HG02938 (cell line): ENCODE results near the gene PALD1.

ENCODE experiments used
- ATAC-seq: cut with Tn5 transposase; IDR thresholded peaks from one replicate; pipeline ENCODE4 v1.9.1; 2021; ENCODE audit warnings: mild to moderate bottlenecking, moderate library complexity; ENCODE audit not compliant: unreplicated experiment

The PALD1 gene

DNA sequence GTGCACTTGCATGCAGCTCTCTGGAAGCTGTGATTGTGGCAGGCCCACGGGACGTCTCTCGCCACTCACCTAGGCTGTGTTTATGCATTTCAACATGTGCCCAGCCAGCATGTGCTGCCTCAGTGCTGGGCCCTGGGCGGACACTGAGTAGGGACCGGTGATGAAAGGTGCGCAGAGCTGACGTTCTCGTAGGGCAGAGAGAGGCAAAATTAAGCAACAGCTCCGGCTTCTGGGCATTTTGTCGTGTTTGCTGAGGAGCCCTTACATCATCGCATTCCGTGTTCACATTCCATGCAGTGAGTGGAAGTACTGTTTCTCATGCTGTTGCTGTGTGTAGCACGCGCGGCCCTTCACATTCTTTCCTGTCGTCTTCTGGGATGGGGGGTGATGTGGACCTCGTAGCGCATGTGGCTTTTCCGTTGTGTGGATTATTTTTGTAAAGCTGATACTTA, 73.4 kb downstream of the PALD1 start:
- ATAC-seq = no peak

DNA sequence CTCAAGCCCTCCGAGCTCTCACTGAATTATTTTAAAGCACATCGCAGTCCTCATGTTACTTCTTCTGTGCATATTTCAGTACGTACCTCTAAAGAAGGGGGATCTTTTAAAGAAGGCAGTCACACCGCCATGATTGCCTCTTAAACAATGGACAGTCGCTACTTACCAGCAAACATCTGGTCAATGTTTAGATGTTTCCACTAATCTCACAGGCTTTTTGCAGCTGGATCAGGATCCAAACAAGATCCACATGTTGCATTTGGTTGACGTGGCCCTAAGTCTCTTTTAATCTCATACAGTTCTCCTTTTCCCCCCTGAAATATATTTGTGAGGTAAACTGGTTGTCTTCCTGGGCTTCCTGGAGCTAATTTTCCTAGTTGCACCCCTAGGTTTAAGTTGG, 74.0 kb downstream of the PALD1 start:
- no peak for ATAC-seq

DNA sequence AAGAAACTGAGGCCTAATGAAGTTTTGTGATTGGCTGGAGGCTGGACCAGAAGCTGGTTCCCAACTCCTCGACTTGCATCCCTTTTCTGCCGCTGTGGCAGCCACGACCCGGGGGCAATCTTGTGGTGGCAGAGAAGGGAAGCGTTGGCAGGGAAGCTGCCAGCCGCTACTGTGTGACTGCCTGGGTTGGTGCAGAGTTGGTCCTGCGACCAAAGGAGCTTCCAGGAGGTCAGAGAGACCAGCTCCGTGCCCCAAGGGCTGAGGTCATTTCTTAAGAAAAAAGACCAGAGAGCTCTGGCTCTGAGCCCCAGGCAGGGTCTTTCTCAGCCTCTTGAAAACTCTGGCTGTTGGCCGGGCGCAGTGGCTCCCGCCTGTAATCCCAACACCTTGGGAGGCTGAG, 76.8 kb downstream of the PALD1 start:
- ATAC-seq = no peak

DNA sequence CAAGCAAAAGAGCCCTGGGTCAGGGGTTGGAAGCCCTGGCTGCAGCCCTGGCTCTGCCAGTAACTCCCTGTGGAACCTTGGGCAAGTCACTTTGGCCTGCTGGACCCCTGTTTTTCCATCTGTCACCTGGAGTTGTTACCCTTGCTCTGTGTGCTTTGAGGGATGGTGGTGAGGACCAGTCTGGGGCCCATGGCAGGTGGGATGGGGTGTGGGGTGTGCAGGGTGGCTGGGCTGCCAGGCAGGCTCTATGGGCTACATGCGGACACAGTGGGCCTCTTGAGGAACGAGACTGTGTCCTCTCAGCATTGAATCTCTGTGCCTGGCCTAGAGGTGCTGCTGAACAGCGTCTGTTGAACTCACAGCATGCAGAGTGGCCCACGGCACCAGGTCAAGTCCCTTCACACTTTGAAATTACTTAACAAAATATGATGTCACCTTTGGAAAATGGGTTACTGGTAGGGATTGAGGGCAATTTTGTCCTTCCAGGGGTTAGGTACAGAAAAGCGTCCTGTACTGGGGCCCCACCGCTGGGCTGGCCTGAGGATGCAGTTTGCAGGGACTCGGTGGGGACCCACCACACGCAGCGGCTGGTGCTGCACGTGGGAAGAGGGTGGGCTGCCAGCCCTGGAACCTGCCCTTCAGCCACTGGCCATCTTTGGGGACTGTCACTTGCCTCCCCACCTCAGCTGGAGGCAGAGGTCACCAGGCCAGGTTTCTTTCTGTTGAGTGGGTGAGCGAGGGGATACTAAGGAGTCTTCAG, 78.7 kb downstream of the PALD1 start:
- ATAC-seq = no peak

DNA sequence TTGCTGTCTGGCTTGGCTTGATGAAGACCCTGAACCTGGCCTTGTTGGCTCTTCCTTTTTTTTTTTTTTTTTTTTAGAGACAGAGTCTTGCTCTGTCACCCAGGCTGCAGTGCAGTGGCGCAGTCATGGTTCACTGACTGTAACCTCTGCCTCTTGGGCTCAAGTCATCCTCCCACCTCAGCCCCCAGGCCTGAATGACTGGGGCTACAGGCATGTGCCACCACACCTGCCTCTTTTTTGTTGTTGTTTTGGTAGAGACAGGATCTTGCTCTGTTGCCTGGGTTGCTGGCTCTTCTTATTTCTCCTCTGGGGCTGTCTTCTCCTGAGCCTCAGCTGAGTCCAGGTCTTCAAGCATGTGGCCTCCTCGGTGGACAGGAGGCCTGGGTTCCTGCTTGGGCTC, 79.3 kb downstream of the PALD1 start:
- no peak for ATAC-seq

DNA sequence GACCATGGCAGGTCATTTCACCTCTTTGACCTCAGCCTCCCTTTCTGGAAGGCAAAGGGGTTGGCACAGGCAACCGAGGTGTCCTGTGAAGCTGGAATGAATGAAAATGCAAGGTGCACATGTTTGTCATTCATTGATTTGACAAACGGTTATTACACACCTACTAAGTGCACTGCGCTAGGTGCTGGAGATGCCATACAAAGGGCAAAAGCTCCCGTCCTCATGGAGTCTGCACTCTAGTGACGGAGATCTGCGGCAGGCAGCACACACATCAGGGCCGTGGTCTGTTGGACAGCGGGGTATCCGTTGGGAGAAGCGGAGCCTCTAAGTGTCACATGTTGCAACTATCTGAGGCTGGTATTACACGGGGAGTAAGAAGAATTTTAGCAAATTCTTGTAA, 79.7 kb downstream of the PALD1 start:
- ATAC-seq = no peak

DNA sequence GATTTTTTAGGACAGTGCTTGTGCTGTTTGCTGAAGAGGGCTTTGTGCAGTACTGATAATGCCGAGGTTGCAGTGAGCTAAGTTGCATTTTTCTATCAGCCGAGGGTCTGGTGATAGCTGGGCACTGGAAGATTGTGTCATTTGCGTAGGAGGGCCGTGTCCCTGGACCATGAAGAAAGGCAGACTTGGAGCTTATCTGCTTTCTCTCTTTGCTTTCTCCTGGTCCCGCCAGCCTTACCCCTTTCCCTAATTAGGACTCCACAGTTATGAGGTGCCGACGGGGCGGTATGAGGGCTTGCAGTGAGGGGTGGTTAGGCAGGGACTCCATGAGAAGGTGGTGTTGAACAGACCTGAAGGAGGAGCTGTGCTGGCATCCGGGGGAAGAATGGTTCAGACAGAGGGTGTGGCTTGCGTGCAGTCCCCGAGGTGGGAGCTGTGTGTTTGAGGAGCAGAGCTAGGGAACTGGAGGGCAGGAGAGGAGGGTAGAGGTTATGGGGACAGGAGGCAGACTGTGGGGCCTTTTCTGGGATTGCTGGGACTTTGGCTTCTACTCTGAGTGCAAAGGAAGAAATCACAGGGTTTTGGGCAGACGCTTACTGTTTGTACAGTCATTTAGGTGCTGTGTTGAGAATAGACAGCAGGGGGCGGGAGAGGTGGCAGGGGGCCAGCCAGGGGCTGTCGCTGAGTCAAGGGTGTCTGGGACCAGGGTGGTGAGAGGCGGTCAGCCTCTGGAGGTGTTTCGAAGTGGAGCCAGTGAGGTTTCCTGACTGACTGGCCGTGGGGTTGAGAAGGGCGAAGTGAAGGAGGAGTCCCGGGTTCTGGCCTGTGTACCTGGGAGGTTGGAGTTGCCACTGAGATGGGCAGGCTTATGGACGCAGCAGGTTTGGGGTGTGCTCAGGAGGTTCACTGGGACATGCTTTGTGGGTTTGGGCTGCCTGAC, 80.6 kb downstream of the PALD1 start:
- peak; percentile 52 for ATAC-seq

DNA sequence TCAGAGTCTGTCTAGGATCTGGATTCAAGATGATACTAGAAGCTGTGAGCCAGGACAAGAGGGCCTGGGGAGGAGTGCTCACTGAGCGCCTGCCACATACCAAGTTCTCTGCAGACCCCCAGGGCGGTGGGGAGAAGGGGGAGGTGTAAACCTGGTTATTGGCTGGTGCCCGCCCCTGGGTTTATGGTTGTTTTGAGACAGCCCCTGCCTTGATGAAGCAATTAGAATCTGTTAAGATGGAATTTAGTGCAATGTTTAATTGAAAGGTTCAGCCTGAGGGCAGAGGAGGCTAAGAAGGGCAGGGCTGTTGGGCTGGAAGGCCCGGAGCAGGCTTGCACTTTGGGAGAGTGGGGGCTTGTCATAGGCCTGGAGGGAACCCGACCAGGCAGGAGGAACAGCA, 81.3 kb downstream of the PALD1 start:
- no peak for ATAC-seq

DNA sequence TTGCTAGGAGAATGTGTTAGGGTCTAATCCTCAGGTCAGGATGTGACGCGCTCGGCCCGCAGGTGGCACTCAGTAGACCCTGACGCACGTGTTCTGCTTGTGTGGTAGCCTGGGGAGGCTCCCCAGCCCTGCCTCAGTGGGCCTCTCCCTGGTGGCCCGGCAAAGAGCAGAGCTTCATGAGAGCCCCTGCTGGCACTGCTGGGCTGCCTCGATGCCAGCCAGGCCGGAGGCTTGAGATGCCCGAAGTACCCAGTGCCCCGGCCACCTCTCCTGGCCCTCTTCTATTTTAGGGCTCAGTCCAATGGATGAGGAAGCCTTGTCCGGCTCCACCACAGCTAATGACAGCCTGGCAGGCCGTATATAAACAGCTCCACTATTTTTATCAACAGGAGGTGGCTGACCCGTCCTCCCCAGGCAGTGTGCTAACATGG, 82.0 kb downstream of the PALD1 start:
- no peak for ATAC-seq

DNA sequence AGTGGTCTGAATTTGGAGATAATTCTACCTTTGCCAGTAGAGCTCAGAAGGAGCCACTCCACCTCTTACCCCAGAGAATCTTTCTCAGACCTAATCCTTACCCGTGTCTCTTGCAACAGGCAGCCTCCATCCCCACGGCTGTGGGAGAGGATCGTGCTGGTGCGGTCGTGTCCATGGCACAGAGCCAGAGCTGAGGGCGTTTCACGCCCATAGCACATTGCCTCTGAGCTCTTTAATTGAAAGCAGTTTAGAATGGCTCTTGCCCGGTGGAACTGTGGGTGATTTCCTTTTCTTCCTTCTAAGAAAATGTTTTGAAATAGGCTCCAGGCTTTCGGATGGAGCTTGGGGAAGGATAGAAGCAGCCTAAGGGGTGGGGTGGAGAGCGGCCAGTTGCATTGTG, 82.5 kb downstream of the PALD1 start:
- no peak for ATAC-seq

DNA sequence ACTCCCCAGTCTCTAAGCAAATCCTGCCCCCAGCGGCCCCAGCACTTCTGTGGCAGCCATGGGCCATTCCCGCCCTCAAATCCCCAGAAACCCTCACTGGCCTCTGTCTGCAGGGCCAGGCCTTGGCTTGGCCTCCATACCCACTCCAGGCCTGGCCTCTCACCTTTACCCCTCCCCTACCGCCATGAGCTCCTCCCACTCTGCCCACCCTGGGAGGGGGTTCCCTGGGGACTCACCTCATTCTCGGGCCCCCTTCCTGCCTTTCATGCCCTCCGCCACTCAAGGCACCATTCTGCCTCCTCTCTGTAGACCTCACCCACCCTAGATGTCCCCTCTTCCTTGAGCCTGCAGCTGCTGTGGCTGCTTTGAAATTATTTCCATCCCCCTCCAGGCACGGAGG, 83.0 kb downstream of the PALD1 start:
- no peak for ATAC-seq

DNA sequence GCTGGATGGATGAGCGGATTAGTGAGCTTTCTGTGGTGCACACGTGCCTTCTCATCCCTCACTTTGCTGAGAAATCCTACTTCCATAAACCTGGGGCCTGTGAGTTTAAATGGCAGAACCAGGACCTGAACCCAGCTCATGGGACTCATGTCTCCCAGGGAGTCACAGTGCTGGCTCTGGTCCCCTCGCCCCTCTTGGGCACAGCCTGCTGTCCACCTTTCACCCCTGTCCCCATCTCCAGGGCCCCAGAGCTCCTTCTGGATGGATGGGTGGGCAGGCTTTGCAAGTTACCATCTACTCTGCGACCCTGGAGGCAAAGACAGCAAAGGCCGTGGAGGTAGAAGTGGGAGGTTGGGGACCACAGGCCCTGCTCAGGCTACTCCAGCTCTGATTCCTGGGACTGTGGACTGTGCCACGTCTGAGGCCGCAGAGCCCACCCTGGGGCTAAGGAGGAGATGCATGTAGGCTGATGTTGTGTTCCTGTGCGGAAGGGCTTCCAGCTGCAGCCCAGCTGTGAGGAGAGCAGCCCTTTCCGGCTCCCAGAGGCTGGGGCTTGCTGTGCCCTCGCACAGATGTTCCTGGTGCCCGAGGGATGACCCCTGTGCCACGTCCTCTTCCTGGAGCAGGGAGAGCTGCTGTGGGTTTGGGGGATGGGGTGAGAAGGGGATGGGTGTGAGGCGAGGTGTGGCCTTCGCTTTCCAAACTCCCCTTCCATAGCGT, 83.6 kb downstream of the PALD1 start:
- no peak for ATAC-seq

DNA sequence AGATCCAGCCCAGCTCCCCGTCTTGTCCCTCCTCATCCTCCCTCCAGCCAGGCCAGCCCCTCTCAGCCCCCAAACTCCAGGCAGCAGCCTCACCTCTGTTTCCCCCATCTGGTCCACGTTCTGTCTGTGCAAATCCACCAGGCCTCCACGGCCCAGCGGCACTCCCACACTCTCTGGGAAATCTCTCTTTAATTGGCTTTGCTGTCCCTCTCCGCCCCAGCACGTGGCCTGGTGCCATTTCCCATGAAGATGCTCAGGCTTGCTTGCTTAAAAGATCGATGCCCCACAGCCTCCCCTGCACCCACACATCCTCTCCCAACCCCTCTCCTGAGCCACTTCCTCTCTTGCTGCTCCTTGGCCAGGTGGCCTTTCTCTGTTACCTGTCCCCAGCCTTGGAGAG, 84.7 kb downstream of the PALD1 start:
- no peak for ATAC-seq

DNA sequence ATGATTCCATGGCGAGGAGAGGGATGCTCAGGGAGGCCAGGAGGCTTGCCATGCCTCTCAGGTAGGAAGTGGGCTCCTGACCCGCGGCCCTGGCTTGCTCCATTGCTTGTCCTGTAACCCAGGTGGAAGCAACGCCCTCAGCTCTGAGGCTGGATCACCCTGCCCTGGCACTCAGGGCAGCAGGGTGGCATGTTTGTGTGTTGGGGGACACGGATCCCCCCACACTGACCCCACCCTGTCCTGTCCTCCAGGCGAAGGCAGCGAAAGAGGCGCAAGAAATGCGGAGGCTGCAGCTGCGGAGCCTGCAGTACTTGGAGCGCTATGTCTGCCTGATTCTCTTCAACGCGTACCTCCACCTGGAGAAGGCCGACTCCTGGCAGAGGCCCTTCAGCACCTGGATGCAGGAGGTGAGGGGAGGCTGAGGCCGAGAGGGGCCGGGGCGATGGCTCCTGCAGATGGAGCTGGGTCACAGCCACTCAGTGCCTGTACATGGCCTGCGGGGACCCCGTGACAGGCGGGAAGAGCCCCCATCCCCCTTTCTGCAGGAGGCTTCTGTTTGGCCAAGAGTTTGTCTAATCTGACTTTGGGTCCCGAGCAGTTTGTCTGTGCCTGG, 85.7 kb downstream of the PALD1 start:
- ATAC-seq = no peak

DNA sequence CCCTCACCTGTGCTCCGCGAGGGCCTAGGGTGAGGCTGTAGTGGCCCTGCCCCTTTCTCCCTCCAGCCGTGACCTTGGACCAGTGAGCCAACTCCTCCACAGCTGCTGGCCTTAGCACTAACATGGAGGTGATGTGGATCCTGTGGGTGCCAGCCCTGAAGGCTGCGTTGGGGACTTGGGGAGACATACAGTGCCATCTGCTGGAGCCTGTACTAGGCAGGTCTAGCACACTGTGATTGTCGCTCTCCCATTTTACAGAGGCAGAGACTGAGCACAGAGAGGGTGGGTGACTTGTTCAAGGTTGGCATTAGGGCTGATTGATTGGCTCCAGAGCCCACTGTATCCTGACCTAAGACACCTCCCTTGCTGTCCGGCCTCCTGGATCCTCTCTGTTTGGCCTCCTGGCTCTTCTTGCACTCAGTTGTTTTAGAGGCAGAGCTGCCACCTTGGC, 86.4 kb downstream of the PALD1 start:
- no peak for ATAC-seq

DNA sequence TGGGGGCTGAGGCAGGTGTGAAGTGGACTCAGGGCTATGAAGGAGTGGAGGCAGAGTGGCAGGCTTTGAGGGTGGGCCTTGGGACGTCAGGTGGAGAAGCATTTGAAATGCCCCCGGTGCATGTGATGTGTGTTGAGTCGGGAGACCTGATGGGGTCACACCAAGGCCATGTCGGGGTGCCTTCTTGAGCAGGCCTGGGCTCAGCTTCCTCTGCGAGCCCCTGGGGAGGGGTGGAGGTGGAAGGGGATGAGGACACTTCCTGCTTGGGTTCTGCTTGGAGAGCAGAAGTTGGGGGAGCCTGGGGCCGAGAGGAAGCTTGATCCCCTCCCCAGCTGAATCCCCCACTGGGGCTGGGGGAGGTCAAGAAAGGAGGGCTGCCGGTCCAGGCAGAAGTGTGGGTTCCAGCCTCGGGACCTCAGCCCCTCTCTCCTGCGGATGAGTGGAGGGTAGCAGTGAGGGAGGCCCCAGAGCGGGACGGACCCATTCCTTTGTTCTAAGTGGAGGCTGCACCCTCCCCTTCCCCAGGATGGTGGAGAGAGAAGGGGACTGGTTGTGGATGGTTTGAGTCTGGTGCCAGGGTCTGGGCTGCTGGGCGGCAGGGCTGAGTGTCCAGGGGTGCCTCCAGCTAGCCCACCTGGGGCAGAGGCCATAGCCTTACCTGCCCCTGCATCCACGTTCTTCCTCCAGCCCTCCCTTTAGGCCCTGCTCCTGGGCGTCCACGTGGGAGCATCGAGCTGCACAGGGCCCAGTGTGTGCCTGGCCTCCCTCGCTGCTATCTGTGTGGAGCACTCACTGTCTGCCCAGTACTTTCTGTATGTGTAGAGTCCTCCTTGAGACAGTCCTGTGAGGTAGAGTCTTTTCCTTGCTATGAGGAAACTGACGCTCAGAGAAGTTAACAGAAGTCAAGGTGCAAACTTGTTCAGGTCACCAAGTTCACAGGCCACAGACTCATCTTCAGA, 87.3 kb downstream of the PALD1 start:
- no peak for ATAC-seq

DNA sequence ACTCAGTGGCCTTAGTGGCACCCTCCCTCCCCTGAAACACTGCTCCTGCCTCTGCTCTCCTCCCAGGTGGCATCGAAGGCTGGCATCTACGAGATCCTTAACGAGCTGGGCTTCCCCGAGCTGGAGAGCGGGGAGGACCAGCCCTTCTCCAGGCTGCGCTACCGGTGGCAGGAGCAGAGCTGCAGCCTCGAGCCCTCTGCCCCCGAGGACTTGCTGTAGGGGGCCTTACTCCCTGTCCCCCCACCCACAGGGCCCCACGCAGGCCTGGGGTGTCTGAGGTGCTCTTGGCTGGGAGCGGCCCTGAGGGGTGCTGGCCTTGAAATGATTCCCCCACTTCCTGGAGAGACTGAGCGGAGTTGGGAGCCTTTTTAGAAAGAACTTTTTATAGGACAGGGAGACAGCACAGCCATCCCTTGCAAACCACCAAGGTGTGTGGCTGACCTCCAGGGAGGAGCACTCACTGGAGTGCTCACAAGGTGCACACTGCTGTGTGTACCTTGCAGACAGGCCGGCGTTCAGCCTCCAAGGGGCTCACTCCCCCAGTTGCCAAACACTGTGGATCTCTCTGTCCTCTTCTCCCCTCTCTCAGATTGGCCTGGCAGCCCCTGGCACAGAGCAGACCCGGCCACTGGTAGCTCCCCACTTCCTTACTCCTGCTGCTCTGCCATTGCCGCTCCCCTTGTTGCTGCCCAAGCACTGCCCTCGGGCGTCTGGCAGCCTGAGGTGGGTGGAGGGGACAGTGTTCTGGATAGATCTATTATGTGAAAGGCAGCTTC, 88.1 kb downstream of the PALD1 start:
- ATAC-seq = no peak

DNA sequence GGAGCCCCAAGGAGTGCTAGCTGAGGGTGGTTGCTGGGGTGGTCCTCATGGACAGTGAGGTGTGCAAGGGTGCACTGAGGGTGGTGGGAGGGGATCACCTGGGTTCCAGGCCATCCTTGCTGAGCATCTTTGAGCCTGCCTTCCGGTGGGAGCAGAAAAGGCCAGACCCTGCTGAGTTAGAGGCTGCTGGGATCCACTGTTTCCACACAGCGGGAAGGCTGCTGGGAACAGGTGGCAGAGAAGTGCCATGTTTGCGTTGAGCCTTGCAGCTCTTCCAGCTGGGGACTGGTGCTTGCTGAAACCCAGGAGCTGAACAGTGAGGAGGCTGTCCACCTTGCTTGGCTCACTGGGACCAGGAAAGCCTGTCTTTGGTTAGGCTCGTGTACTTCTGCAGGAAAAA, 89.0 kb downstream of the PALD1 start:
- no peak for ATAC-seq

DNA sequence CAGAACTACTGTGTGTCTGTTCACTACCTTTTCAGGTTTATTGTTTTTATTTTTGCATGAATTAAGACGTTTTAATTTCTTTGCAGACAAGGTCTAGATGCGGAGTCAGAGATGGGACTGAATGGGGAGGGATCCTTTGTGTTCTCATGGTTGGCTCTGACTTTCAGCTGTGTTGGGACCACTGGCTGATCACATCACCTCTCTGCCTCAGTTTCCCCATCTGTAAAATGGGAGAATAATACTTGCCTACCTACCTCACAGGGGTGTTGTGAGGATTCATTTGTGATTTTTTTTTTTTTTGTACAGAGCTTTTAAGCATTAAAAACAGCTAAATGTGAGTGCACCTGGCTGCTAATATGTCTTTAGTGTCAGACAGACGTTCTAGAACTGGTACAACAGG, 89.5 kb downstream of the PALD1 start:
- ATAC-seq = no peak
